ENCODE data around the gene CNTN1.

CNTN1 gene

GRCh38 chr12:40738856-40739255 is 46.6 kb downstream of the CNTN1 start:
- Histone ChIP-seq H4K8ac (ENCODE audit: low read length) (no peak overlapping the region), H4K91ac (ENCODE audit: low read length) (no peak overlapping the region), H3K36me3 (ENCODE audit: control insufficient read depth in 1 of 2, insufficient read depth in 2 of 2, low read depth in 1 of 2, low read length in 2 of 2) (no peaks in the 10 kb centered on the region), H3K23ac (ENCODE audit: low read length in 2 of 2) (no peak overlapping the region), H3K4me2 (ENCODE audit: low read length, poor library complexity, severe bottlenecking) (no peak overlapping the region), H3K27ac (ENCODE audit: low read length, poor library complexity, severe bottlenecking) (no peak overlapping the region), H3K27me3 (ENCODE audit: control insufficient read depth in 1 of 2, insufficient read depth in 1 of 2, low read length in 2 of 2) (no peaks in the 10 kb centered on the region), H2AK5ac (ENCODE audit: low read length, severe bottlenecking) (no peak overlapping the region), H3K9me3 (ENCODE audit: control insufficient read depth, low read length) (peaks cover 4% of the 10 kb centered on the region), H3K14ac (ENCODE audit: low read length in 2 of 2) (no peak overlapping the region), H2BK5ac (ENCODE audit: low read depth, low read length, poor library complexity, severe bottlenecking) (no peak overlapping the region), H2BK12ac (ENCODE audit: low read length in 2 of 2) (no peak overlapping the region), H3K4ac (ENCODE audit: low read depth in 1 of 2, low read length in 2 of 2) (no peak overlapping the region), H3K9ac (ENCODE audit: low read length) (no peak overlapping the region), H3K79me1 (replicated peaks; ENCODE audit: low read length, poor library complexity, severe bottlenecking) (no peaks in the 10 kb centered on the region), H3K18ac (ENCODE audit: low read depth in 1 of 2, low read length in 2 of 2) (no peak overlapping the region), H3K4me3 (ENCODE audit: insufficient read depth in 1 of 2, low read depth in 1 of 2, low read length in 2 of 2) (no peak overlapping the region), H2BK120ac (ENCODE audit: low read depth, low read length) (no peak overlapping the region), H2AFZ (ENCODE audit: low read depth, low read length) (no peak overlapping the region), H2BK15ac (ENCODE audit: low read depth, poor library complexity, severe bottlenecking) (no peak overlapping the region), H3K4me1 (ENCODE audit: control insufficient read depth, insufficient read depth, low read depth, low read length) (no peaks in the 10 kb centered on the region)
- DNase-seq: no peak

- no peak overlapping the region for H3K9ac ChIP-seq (ENCODE audit: low read length)
- H3K4me1 ChIP-seq (ENCODE audit: control insufficient read depth, insufficient read depth, low read depth, low read length): no peaks in the 10 kb centered on the region
- H3K36me3 ChIP-seq (ENCODE audit: control insufficient read depth in 1 of 2, insufficient read depth in 2 of 2, low read depth in 1 of 2, low read length in 2 of 2): no peaks in the 10 kb centered on the region
- no peak overlapping the region for H2BK120ac ChIP-seq (ENCODE audit: low read depth, low read length)
- no peak overlapping the region for H4K91ac ChIP-seq (ENCODE audit: low read length)
- H3K18ac ChIP-seq (ENCODE audit: low read depth in 1 of 2, low read length in 2 of 2): no peak overlapping the region
- H2BK12ac ChIP-seq (ENCODE audit: low read length in 2 of 2): no peak overlapping the region
- no peak overlapping the region for H3K4me2 ChIP-seq (ENCODE audit: low read length, poor library complexity, severe bottlenecking)
- no peak overlapping the region for H2AFZ ChIP-seq (ENCODE audit: low read depth, low read length)
- H4K8ac ChIP-seq (ENCODE audit: low read length): no peak overlapping the region
- no peak overlapping the region for H2BK15ac ChIP-seq (ENCODE audit: low read depth, poor library complexity, severe bottlenecking)
- no peak overlapping the region for H3K14ac ChIP-seq (ENCODE audit: low read length in 2 of 2)
- WGBS: 84% methylated on average over 1 of the region's 2 CpGs
- no peak overlapping the region for H3K4ac ChIP-seq (ENCODE audit: low read depth in 1 of 2, low read length in 2 of 2)
- DNase-seq: no peak
- no peak overlapping the region for H3K27ac ChIP-seq (ENCODE audit: low read length, poor library complexity, severe bottlenecking)
- H3K23ac ChIP-seq (ENCODE audit: low read length in 2 of 2): no peak overlapping the region
- no peak overlapping the region for H3K4me3 ChIP-seq (ENCODE audit: insufficient read depth in 1 of 2, low read depth in 1 of 2, low read length in 2 of 2)
- H2AK5ac ChIP-seq (ENCODE audit: low read length, severe bottlenecking): no peak overlapping the region
- no peaks in the 10 kb centered on the region for H3K79me1 ChIP-seq (replicated peaks; ENCODE audit: low read length, poor library complexity, severe bottlenecking)
- peaks cover 4% of the 10 kb centered on the region for H3K9me3 ChIP-seq (ENCODE audit: control insufficient read depth, low read length)
- no peak overlapping the region for H2BK5ac ChIP-seq (ENCODE audit: low read depth, low read length, poor library complexity, severe bottlenecking)
- no peaks in the 10 kb centered on the region for H3K27me3 ChIP-seq (ENCODE audit: control insufficient read depth in 1 of 2, insufficient read depth in 1 of 2, low read length in 2 of 2)
Observed at GRCh38 chr12:40742041-40742440, 49.8 kb downstream of the CNTN1 start.

- H3K79me1 ChIP-seq (replicated peaks; ENCODE audit: low read length, poor library complexity, severe bottlenecking): no peaks in the 10 kb centered on the region
- no peak overlapping the region for H2BK12ac ChIP-seq (ENCODE audit: low read length in 2 of 2)
- H3K4me3 ChIP-seq (ENCODE audit: insufficient read depth in 1 of 2, low read depth in 1 of 2, low read length in 2 of 2): no peak overlapping the region
- H3K23ac ChIP-seq (ENCODE audit: low read length in 2 of 2): no peak overlapping the region
- H2AK5ac ChIP-seq (ENCODE audit: low read length, severe bottlenecking): no peak overlapping the region
- no peak overlapping the region for H2AFZ ChIP-seq (ENCODE audit: low read depth, low read length)
- H3K4me2 ChIP-seq (ENCODE audit: low read length, poor library complexity, severe bottlenecking): no peak overlapping the region
- H3K27ac ChIP-seq (ENCODE audit: low read length, poor library complexity, severe bottlenecking): no peak overlapping the region
- no peak overlapping the region for H2BK15ac ChIP-seq (ENCODE audit: low read depth, poor library complexity, severe bottlenecking)
- H3K18ac ChIP-seq (ENCODE audit: low read depth in 1 of 2, low read length in 2 of 2): no peak overlapping the region
- H3K9me3 ChIP-seq (ENCODE audit: control insufficient read depth, low read length): peaks cover 4% of the 10 kb centered on the region
- no peak overlapping the region for H3K9ac ChIP-seq (ENCODE audit: low read length)
- H3K4me1 ChIP-seq (ENCODE audit: control insufficient read depth, insufficient read depth, low read depth, low read length): no peaks in the 10 kb centered on the region
- no peak overlapping the region for H2BK120ac ChIP-seq (ENCODE audit: low read depth, low read length)
- no peak overlapping the region for H3K4ac ChIP-seq (ENCODE audit: low read depth in 1 of 2, low read length in 2 of 2)
- no peaks in the 10 kb centered on the region for H3K36me3 ChIP-seq (ENCODE audit: control insufficient read depth in 1 of 2, insufficient read depth in 2 of 2, low read depth in 1 of 2, low read length in 2 of 2)
- H4K91ac ChIP-seq (ENCODE audit: low read length): no peak overlapping the region
- no peak overlapping the region for H3K14ac ChIP-seq (ENCODE audit: low read length in 2 of 2)
- no peak overlapping the region for H2BK5ac ChIP-seq (ENCODE audit: low read depth, low read length, poor library complexity, severe bottlenecking)
- H4K8ac ChIP-seq (ENCODE audit: low read length): no peak overlapping the region
- no peaks in the 10 kb centered on the region for H3K27me3 ChIP-seq (ENCODE audit: control insufficient read depth in 1 of 2, insufficient read depth in 1 of 2, low read length in 2 of 2)
- DNase-seq: no peak
Observed at GRCh38 chr12:40745386-40745785, 53.1 kb downstream of the CNTN1 start.

GRCh38 chr12:40749863-40750262 is 57.6 kb downstream of the CNTN1 start:
- Histone ChIP-seq H3K23ac (ENCODE audit: low read length in 2 of 2) (no peak overlapping the region), H3K79me1 (replicated peaks; ENCODE audit: low read length, poor library complexity, severe bottlenecking) (no peaks in the 10 kb centered on the region), H3K9me3 (ENCODE audit: control insufficient read depth, low read length) (no peaks in the 10 kb centered on the region), H3K14ac (ENCODE audit: low read length in 2 of 2) (no peak overlapping the region), H3K18ac (ENCODE audit: low read depth in 1 of 2, low read length in 2 of 2) (no peak overlapping the region), H3K4ac (ENCODE audit: low read depth in 1 of 2, low read length in 2 of 2) (no peak overlapping the region), H3K27me3 (ENCODE audit: control insufficient read depth in 1 of 2, insufficient read depth in 1 of 2, low read length in 2 of 2) (no peaks in the 10 kb centered on the region), H2AFZ (ENCODE audit: low read depth, low read length) (no peak overlapping the region), H2AK5ac (ENCODE audit: low read length, severe bottlenecking) (no peak overlapping the region), H2BK120ac (ENCODE audit: low read depth, low read length) (no peak overlapping the region), H4K91ac (ENCODE audit: low read length) (no peak overlapping the region), H2BK5ac (ENCODE audit: low read depth, low read length, poor library complexity, severe bottlenecking) (no peak overlapping the region), H2BK15ac (ENCODE audit: low read depth, poor library complexity, severe bottlenecking) (no peak overlapping the region), H3K4me3 (ENCODE audit: insufficient read depth in 1 of 2, low read depth in 1 of 2, low read length in 2 of 2) (no peak overlapping the region), H3K27ac (ENCODE audit: low read length, poor library complexity, severe bottlenecking) (no peak overlapping the region), H2BK12ac (ENCODE audit: low read length in 2 of 2) (no peak overlapping the region), H3K9ac (ENCODE audit: low read length) (no peak overlapping the region), H3K36me3 (ENCODE audit: control insufficient read depth in 1 of 2, insufficient read depth in 2 of 2, low read depth in 1 of 2, low read length in 2 of 2) (no peaks in the 10 kb centered on the region), H3K4me1 (ENCODE audit: control insufficient read depth, insufficient read depth, low read depth, low read length) (no peaks in the 10 kb centered on the region), H4K8ac (ENCODE audit: low read length) (no peak overlapping the region), H3K4me2 (ENCODE audit: low read length, poor library complexity, severe bottlenecking) (no peak overlapping the region)
- no CpG with 5 or more reads among the region's 1 CpG for WGBS
- DNase-seq: no peak

All from mesenchymal stem cell (in vitro differentiated cells and primary cell).